Activated T-helper 1 cell treated with anti-CD3 and anti-CD28 coated beads, Interleukin-12 subunit alpha, Interleukin-12 subunit beta, Interleukin-2, Interleukin-4 antibody, amounts not matched to agents 30 ng/mL and 10 ng/mL and 1 ng/mL, durations not matched to agents 14 hours and 24 hours and 36 hours (primary cell): ENCODE measurements around the gene ZSWIM3. TPM values are rescaled to one million over a fixed set of nuclear protein-coding genes. Genes with fewer than 3 reads are reported as not detected.
"Not testable (repeated sequence)": the region's sequence is repeated elsewhere in the genome, so short reads cannot be mapped to it uniquely, and the experiment has no call there.

Source experiments
- DNase-seq: peaks from one replicate; pipeline ENCODE4 v3.0.0; 2021; ENCODE audit warnings: low spot score
- H3K27ac Mint-ChIP-seq: one replicate; pipeline ENCODE4 v1.8.0; 2021; ENCODE audit warnings: mild to moderate bottlenecking, mixed read lengths
- H3K27me3 Mint-ChIP-seq: one replicate; pipeline ENCODE4 v1.8.0; 2022; ENCODE audit warnings: mild to moderate bottlenecking, moderate library complexity, mixed read lengths; ENCODE audit not compliant: insufficient read depth
- H3K36me3 Mint-ChIP-seq: one replicate; pipeline ENCODE4 v1.8.0; 2021; ENCODE audit warnings: low read depth, mixed read lengths
- H3K4me1 Mint-ChIP-seq: one replicate; pipeline ENCODE4 v1.8.0; 2021; ENCODE audit warnings: low read depth, mixed read lengths
- H3K4me3 Mint-ChIP-seq: one replicate; pipeline ENCODE4 v1.8.0; 2021; ENCODE audit warnings: mild to moderate bottlenecking, moderate library complexity, mixed read lengths
- H3K9me3 Mint-ChIP-seq: one replicate; pipeline ENCODE4 v1.8.0; 2021; ENCODE audit warnings: mixed read lengths
- intact Hi-C: fragments of 100-400 bp; cut with micrococcal nuclease; formaldehyde crosslinking; loops from one replicate; pipeline ENCODE4 v1.15.1; 2024
- total RNA-seq: library from RNA; stranded (reverse); gene quantifications from 2 replicates; pipeline ENCODE4 v1.2.3, GENCODE V29; 2022

Gene ZSWIM3
- total RNA-seq, 1 donor from 2014 or later: 5.8 TPM

DNA sequence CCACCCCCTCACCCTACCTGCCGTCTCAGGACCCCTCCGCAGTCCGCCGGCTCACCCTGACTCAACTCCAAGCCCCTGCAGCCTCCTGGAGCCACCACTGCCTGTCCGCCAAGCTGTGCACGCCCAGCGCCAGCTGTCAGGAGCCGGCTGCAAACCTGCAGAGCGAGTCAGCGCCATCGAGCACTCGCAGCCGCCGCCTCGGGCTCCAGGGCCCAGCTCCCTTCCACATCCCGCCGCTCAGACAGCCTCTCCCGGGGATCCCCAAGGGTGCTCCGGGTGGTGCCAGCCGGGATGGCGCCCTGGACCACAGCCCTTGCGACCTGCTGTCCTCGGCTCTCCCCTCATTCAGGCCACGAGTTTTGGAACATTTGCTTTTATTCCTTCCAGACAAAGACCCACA is 34.6 kb upstream of the ZSWIM3 start:
- intact Hi-C loops: no loop called here
- H3K27me3 Mint-ChIP-seq: peaks cover 37% of the 10 kb centered on the region
- no peak overlapping the region for H3K4me3 Mint-ChIP-seq

DNA sequence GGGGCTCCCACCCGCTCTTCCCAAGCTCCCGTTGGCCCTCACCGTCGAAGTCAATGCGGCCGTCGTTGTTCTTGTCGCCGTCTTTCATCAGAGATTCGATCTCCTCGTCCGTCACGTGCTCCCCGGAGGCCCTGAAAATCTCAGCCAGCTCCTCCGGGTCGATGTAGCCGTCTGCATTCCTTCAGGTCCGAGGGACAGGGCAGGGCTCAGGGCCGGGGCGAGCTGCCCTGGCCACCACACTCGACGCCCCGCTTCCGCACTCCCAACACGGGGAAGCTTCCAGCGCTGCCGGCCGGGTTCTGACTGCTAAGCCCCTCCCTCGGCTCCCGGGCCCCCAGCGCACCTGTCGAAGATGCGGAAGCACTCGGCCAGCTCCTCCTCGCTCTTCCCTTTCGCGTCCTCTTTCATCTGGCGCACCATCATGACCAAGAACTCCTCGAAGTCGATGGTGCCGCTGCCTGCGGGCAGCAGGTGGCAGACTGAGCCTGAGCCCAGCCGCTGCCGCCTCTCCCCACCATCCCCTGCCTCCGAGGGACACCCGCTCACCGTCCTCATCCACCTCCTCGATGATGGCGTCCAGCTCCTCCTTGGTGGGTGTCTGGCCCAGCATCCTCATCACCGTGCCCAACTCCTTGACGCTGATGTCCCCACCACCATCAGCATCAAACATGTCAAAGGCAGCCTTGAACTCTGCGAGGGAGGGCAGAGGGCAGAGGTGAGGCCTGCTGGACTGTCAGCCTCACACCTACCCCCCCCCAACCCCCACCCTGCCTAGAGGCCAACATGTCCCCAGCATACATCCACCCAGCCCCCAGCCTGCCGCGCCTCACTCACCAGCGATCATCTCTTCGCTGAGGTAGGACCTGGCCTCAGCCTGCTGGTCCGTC is 33.2 kb upstream of the ZSWIM3 start:
- Mint-ChIP-seq H3K4me1 (peaks cover 23% of the 10 kb centered on the region), H3K27ac (no peak overlapping the region), H3K36me3 (peaks cover 1% of the 10 kb centered on the region), H3K4me3 (peak overlapping the region; percentile 68), H3K27me3 (peaks cover 37% of the 10 kb centered on the region), H3K9me3 (no peaks in the 10 kb centered on the region)
- peak; percentile 28 for DNase-seq
- intact Hi-C loops: loop anchor here (1.0 to 2.0 kb wide), 2 partner anchors 67 to 139 kb away; partner anchors contain the start of genes CTSA and NEURL2

More for the DNA sequence above, 34.6 kb upstream of the ZSWIM3 start:
- peaks cover 23% of the 10 kb centered on the region for H3K4me1 Mint-ChIP-seq
- no peak for DNase-seq
- H3K27ac Mint-ChIP-seq: no peak overlapping the region
- peaks cover 5% of the 10 kb centered on the region for H3K36me3 Mint-ChIP-seq
- no peaks in the 10 kb centered on the region for H3K9me3 Mint-ChIP-seq

DNA sequence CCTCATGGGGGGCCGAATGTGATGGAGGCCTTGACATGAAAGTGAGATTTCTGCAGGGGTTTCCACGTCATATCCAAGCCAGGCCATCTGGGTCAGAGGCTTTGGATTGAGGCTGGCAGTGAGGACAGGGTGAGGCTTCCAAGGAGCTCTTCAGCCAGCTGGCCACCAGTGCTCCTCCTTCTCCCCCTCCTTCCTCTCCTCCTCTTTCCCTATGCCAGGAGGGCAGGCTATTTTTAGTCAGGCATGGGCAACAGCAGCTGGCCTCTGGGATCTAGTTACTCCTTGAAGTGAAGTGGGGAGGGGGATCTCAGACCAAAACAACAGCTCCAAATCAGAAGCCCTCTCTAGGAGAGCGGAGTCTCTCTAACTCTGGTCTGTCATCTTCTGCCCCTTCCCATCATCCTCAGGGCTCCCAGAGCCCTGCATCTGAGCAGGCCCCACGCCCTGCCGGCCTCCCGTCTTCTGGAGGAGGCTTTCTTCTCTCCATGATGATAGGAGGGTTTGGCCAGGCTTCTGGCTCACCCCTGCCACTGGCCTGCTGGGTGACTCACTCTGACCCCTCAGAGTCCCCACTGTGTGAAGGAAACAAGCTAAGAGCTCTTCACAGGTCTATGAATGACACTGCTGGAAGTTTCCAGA is 30.9 kb upstream of the ZSWIM3 start:
- Mint-ChIP-seq H3K4me1 (peaks cover 23% of the 10 kb centered on the region), H3K27me3 (peaks cover 35% of the 10 kb centered on the region), H3K36me3 (peaks cover 1% of the 10 kb centered on the region), H3K4me3 (no peak overlapping the region), H3K27ac (no peak overlapping the region), H3K9me3 (no peaks in the 10 kb centered on the region)
- no peak for DNase-seq
- intact Hi-C loops: no loop called here

DNA sequence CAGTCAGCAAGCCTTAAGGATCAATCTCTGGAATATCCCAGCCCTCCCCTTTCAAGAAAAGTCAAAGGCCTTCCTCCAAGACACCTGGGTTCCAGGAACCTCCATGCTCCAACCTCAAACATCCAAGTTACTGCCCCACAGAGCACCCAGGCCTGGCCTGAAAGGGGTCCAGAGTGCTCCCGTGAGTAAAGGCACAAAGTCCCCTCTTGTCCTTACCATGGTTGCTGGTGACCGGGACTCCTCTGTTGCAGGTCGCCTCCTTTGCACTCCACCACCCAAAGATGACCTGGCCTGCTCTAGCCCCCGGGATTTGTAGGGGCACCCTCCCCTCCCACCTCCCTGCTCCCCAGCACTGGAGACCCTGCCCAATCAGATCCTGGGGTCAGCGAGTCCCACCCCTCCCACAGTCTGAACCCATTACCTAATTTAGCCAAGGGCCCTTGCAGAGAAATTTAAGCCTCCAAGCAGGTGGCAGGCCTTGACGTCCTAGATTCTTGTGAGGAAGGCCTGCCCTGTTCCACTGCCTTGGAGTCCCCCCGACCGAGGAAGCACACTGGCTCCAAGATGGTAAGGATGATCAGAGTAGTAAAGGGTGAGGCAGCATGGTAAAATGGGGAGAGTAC is 30.3 kb upstream of the ZSWIM3 start, which contains the start of gene TNNC2:
Gene TNNC2 (minus strand): TSS at position 283 of the 623 bp plus-strand sequence. CDS start 64 bp downstream, at position 219.
- Mint-ChIP-seq H3K4me1 (peaks cover 23% of the 10 kb centered on the region), H3K4me3 (no peak within 1 kb of the TSS), H3K9me3 (no peaks in the 10 kb centered on the region), H3K27ac (no peak within 1 kb of the TSS), H3K36me3 (peaks cover 1% of the 10 kb centered on the region), H3K27me3 (peaks cover 31% of the 10 kb centered on the region)
- no peak for DNase-seq
- intact Hi-C loops: no loop called here

DNA sequence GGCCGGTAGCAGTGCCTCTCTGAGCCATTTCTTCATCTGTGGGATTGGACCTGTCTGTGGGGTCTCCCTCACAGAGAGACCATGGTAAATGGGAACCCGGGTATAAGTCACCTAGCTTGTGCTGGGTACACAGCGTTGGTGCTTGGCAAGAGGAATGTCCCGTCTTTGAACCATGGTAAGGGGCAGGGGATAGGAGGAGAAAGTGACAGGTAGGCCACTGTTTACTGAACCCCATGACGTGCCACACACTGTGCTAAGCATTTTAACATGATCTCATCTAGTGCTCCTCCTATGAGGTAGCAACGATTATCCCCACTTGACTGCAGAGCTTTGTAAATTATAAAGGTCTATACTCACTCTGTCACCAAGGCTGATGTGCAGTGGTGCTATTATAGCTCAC is 29.7 kb upstream of the ZSWIM3 start:
- H3K9me3 Mint-ChIP-seq: no peaks in the 10 kb centered on the region
- H3K4me3 Mint-ChIP-seq: no peak overlapping the region
- peaks cover 20% of the 10 kb centered on the region for H3K4me1 Mint-ChIP-seq
- H3K27me3 Mint-ChIP-seq: peaks cover 26% of the 10 kb centered on the region
- H3K27ac Mint-ChIP-seq: no peak overlapping the region
- DNase-seq: no peak
- intact Hi-C loops: no loop called here
- no peaks in the 10 kb centered on the region for H3K36me3 Mint-ChIP-seq

DNA sequence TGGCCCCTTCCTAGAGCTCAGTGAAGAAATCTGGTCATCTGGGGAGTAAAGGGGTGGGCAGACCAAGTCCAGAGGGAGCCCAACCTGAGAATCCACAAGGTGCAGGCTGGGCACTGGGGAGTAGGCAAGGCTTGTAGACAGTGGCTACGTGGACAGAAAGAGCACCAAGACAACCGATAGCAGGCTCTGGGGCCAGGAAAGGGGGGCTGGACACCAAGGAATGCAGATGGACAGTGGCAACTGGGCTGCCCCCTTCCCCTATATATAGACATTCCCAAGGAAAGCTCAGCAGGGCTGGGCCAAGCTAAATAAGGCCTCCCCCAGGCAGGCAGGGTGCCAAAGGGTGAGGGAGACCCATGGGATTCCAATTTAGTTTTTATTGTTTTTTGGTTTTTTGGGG is 28.8 kb upstream of the ZSWIM3 start:
- Mint-ChIP-seq H3K27me3 (peaks cover 19% of the 10 kb centered on the region), H3K9me3 (no peaks in the 10 kb centered on the region), H3K27ac (no peak overlapping the region), H3K4me1 (peaks cover 22% of the 10 kb centered on the region), H3K36me3 (no peaks in the 10 kb centered on the region), H3K4me3 (no peak overlapping the region)
- no peak for DNase-seq
- intact Hi-C loops: no loop called here

DNA sequence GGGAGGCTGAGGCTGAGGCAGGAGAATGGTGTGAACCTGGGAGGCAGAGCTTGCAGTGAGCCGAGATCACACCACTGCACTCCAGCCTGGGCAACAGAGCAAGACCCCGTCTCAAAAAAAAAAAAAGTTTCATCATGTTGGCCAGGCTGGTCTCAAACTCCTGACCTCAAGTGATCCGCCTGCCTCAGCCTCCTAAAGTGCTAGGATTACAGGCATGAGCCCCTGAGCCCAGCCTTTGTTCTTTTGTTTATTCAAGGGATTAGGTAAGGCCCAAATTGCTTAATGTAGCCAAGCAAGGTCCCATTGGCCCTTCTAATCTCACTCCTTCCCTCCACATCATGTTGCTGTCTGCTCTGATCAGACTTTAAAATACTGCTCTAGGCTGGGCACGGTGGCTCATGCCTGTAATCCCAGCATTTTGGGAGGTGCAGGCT is 27.7 kb upstream of the ZSWIM3 start:
- H3K36me3 Mint-ChIP-seq, intact Hi-C loops: not testable (repeated sequence)
- H3K4me1 Mint-ChIP-seq: peaks cover 11% of the 10 kb centered on the region

DNA sequence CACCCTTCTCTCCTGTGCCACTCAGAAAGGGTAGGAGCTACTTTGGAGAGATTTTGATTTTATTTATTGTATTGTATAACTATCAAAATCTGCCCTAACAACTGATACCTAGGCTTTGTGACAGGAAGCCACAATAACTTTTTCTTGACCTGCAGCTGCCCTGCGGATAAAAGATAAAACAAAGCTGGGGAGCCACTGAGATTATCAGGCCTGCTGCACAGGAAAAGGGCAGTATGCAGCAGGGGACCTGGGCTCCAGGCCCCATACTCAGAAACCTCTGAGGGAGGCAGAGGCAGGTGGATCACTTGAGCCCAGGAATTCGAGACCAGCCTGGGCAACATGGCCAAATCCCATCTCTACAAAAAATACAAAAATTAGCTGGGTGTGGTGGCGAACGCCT is 24.8 kb upstream of the ZSWIM3 start:
- no peaks in the 10 kb centered on the region for H3K9me3 Mint-ChIP-seq
- no peaks in the 10 kb centered on the region for H3K36me3 Mint-ChIP-seq
- no peak for DNase-seq
- H3K27me3 Mint-ChIP-seq: peaks cover 4% of the 10 kb centered on the region
- peak overlapping the region; percentile 85 for H3K4me3 Mint-ChIP-seq
- H3K4me1 Mint-ChIP-seq: peaks cover 9% of the 10 kb centered on the region
- H3K27ac Mint-ChIP-seq: no peak overlapping the region
- intact Hi-C loops: loop anchor here (1.0 kb wide), 1 partner anchor 20 kb away; the partner anchor contains the start of gene UBE2C

More for the DNA sequence above, 27.7 kb upstream of the ZSWIM3 start:
- not testable (repeated sequence) for DNase-seq, H3K4me3 Mint-ChIP-seq, H3K27ac Mint-ChIP-seq, H3K9me3 Mint-ChIP-seq
- H3K27me3 Mint-ChIP-seq: peaks cover 11% of the 10 kb centered on the region

DNA sequence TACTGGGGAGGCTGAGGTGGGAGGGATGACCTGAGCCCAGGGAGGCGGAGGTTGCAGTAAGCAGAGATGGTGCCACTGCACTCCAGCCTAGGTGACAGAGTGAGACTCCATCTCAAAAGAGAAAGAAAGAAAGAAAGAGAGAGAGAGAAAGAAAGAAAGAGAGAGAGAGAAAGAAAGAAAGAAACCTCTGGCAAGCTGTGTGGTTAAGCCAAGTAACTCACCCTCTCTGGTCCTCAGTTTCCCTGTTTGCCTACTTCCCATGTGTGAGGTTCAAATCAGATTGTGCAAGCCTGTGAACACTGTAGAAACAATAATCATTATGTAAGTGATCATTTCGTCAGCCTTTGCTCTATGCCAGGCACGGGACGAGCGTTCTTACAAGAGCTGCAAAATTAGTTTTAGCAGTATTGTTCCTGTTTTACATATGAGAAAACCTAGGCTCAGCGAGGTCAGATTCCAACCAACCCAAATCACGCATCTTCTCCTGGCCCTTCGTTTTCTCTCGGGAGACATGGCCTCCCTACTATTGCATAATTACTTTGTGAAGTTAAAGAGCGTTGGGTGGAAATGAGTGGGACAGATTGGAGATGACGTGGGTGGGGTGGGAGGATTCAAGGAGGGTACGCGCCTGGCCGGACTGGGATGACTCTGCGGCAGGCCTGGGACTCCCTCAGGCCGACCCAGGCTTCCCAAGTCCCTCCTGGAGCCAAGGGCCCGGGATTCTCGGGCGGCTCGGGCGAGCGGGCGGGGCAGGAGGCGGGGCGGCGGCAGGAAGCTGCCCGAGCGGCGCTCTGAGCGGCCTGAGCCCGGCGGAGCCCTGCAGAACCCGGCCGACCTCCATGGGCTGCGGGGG is 24.2 kb upstream of the ZSWIM3 start, which contains the start of gene SNX21:
Gene SNX21 (plus strand): TSS at position 770 of the 853 bp plus-strand sequence. CDS start 121 bp downstream, outside the sequence.
- intact Hi-C loops: loop anchor here (1.0 kb wide), 1 partner anchor 21 kb away; the partner anchor contains the start of gene UBE2C
- Mint-ChIP-seq H3K27ac (peak within 1 kb of the TSS; percentile 31), H3K36me3 (no peaks in the 10 kb centered on the region), H3K27me3 (peaks cover 4% of the 10 kb centered on the region), H3K4me1 (peaks cover 9% of the 10 kb centered on the region), H3K4me3 (peak within 1 kb of the TSS; percentile 85), H3K9me3 (no peaks in the 10 kb centered on the region)
- peak; percentile 12 for DNase-seq

DNA sequence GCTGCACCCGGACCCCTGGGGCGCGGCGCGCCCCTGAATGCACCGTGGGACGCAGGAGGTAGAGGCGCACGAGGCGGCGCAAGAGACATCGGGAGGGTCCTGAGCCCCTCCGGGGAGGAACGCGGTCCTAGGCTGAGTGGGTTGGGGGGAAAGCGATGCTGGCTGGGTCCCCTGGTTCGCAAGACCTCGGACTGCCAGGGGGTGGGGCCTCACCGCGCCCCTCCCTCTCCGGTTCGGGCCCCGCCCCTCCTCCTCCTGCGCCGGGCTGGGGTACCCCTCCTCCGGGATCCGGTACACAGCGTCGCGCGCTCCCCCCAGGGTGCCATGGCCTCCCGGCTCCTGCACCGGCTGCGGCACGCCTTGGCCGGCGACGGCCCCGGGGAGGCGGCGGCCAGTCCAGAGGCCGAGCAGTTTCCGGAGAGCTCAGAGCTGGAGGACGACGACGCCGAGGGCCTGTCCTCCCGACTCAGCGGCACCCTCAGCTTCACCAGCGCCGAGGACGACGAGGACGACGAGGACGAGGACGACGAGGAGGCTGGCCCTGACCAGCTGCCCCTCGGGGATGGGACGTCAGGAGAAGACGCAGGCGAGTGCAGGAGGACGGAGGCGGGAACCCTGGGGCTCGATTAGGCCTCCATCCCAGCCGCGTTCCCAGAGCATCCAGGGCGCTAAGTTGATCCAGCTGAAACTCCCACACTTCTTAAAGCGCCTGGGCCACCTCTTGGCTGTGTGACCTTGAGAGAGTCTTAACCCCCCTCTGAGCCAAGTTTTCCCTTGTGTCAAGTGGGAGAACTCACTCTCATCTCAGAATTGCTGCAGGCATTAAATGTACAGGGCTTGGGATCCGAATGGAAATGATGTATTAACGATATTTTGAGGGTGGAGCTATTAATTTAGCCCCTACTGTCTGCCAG is 23.3 kb upstream of the ZSWIM3 start:
- intact Hi-C loops: loop anchor here (1.0 kb wide), 2 partner anchors 22 to 23 kb away; partner anchors contain the start of genes ACOT8, UBE2C and ZSWIM3
- Mint-ChIP-seq H3K9me3 (no peaks in the 10 kb centered on the region), H3K36me3 (no peaks in the 10 kb centered on the region), H3K27ac (no peak overlapping the region), H3K4me3 (peak overlapping the region; percentile 53), H3K4me1 (peaks cover 9% of the 10 kb centered on the region), H3K27me3 (peaks cover 4% of the 10 kb centered on the region)
- peak; percentile 38 for DNase-seq

DNA sequence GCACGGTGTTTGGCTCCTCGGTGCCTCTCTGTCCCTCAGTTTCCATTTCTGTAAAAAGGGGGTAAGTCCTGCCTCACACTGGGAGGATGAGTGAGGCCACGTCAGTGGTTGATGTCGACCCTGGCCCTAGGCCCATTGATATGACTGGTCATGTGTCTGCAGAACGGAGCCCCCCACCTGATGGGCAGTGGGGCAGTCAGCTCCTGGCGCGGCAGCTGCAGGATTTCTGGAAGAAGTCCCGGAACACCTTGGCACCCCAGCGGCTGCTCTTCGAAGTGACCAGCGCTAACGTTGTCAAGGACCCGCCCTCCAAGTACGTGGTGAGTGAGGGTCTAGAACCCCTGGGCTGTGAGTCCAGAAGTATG is 22.6 kb upstream of the ZSWIM3 start:
- intact Hi-C loops: loop anchor here (1.0 kb wide), 1 partner anchor 23 kb away; the partner anchor contains the start of genes ACOT8 and ZSWIM3
- no peaks in the 10 kb centered on the region for H3K9me3 Mint-ChIP-seq
- no peak overlapping the region for H3K27ac Mint-ChIP-seq
- H3K4me1 Mint-ChIP-seq: peaks cover 9% of the 10 kb centered on the region
- H3K27me3 Mint-ChIP-seq: peaks cover 4% of the 10 kb centered on the region
- peak overlapping the region; percentile 53 for H3K4me3 Mint-ChIP-seq
- H3K36me3 Mint-ChIP-seq: no peaks in the 10 kb centered on the region
- DNase-seq: no peak
